Upper lobe of right lung (tissue), 1 donor: ENCODE results near the gene LPCAT1. TPM values are rescaled to one million over a fixed set of nuclear protein-coding genes. Genes with fewer than 3 reads are reported as not detected.

Source experiments
- ATAC-seq: fragments of 200-7000 bp; cut with Tn5 transposase; one replicate; pipeline ENCODE4 v1.9.1; 2020; ENCODE audit warnings: mild to moderate bottlenecking, moderate library complexity
- DNase-seq: peaks from one replicate; pipeline ENCODE4 v3.0.0-alpha.2; 2020
- H3K27ac ChIP-seq: fragments of 200-600 bp; one replicate; pipeline ENCODE4 v1.8.0; 2022
- H3K27me3 ChIP-seq: fragments of 200-600 bp; one replicate; pipeline ENCODE4 v1.8.0; 2022; ENCODE audit warnings: mild to moderate bottlenecking
- H3K36me3 ChIP-seq: fragments of 200-600 bp; one replicate; pipeline ENCODE4 v1.8.0; 2022
- H3K4me1 ChIP-seq: fragments of 200-600 bp; one replicate; pipeline ENCODE4 v1.8.0; 2022
- H3K4me3 ChIP-seq: fragments of 200-600 bp; one replicate; pipeline ENCODE4 v1.8.0; 2022; ENCODE audit warnings: mild to moderate bottlenecking
- H3K9me3 ChIP-seq: fragments of 200-600 bp; one replicate; pipeline ENCODE4 v1.8.0; 2022
- intact Hi-C: fragments of 100-400 bp; cut with DNase I; formaldehyde crosslinking; loops from one replicate; pipeline ENCODE4 v1.11.0; 2022
- total RNA-seq: library from RNA; stranded (reverse); fragmentation: NEBNext Ultra II Directional; extraction: Animal tissue kit (Norgen Biotek cat#: 25700); gene quantifications from one replicate; pipeline ENCODE4 v1.2.1, GENCODE V29; 2021
- TF ChIP-seq, protein P1 (sequence below): fragments of 200-600 bp; IDR thresholded peaks from one replicate; pipeline ENCODE4 v1.8.0; 2022; ENCODE audit warnings: antibody characterized with exemption
- donor health status: DM: no; HTN: yes; CAD: no; lungs with severe emphysema.

Gene LPCAT1
- total RNA-seq, 1 donor from 2014 or later, result 690 TPM

DNA sequence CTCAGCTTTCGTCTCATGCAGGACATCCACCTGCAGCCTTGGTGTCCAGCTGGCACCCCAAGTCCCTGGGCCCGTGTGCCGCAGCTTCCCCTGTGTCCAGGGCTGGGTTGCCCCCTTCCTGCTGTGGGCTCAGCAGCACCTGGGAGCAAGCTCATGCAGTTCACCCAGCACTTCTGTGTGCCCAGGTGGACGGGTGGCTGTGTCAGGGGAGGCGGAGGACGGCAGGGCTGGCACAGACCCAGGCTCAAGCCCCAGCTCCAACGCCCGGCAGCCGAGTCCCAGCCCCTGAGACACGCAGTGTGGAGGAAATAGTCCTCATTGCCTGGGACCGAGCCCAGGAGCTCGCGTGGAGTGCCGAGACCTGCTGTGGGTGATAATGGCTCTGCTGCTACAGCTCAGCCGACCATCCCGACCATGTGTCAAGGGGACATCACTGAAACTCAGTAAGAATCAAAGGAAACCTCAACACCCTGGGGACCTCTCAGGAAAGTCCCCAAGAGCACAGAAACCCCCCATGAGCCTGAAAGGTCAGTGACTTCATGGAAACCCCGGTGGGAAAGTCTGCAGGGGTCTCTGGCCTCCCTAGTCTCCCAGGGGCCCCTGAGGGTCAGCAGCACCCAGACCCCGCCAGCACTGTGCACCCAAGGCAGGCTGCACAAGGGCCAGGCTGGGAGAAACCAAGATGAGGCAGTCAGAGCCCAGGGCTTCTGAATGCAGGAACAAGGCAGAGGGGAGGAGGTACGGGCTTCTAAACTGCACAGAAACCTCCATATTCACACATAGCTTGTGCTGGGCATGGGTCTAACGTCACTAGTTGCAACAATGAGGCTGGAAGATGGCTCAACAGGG, 38.8 kb downstream of the LPCAT1 start:
- Histone ChIP-seq H3K36me3 (peaks cover 64% of the 10 kb centered on the region), H3K4me3 (no peak overlapping the region), H3K9me3 (no peaks in the 10 kb centered on the region), H3K27me3 (no peaks in the 10 kb centered on the region), H3K27ac (no peak overlapping the region), H3K4me1 (peaks cover 3% of the 10 kb centered on the region)
- intact Hi-C loops, result loop anchor here (10.0 kb wide), 1 partner anchor 130 kb away; no protein-coding TSS in a partner anchor
- TF ChIP-seq, protein P1, sequence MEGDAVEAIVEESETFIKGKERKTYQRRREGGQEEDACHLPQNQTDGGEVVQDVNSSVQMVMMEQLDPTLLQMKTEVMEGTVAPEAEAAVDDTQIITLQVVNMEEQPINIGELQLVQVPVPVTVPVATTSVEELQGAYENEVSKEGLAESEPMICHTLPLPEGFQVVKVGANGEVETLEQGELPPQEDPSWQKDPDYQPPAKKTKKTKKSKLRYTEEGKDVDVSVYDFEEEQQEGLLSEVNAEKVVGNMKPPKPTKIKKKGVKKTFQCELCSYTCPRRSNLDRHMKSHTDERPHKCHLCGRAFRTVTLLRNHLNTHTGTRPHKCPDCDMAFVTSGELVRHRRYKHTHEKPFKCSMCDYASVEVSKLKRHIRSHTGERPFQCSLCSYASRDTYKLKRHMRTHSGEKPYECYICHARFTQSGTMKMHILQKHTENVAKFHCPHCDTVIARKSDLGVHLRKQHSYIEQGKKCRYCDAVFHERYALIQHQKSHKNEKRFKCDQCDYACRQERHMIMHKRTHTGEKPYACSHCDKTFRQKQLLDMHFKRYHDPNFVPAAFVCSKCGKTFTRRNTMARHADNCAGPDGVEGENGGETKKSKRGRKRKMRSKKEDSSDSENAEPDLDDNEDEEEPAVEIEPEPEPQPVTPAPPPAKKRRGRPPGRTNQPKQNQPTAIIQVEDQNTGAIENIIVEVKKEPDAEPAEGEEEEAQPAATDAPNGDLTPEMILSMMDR, result no peak
- no peak for ATAC-seq
- no peak for DNase-seq

DNA sequence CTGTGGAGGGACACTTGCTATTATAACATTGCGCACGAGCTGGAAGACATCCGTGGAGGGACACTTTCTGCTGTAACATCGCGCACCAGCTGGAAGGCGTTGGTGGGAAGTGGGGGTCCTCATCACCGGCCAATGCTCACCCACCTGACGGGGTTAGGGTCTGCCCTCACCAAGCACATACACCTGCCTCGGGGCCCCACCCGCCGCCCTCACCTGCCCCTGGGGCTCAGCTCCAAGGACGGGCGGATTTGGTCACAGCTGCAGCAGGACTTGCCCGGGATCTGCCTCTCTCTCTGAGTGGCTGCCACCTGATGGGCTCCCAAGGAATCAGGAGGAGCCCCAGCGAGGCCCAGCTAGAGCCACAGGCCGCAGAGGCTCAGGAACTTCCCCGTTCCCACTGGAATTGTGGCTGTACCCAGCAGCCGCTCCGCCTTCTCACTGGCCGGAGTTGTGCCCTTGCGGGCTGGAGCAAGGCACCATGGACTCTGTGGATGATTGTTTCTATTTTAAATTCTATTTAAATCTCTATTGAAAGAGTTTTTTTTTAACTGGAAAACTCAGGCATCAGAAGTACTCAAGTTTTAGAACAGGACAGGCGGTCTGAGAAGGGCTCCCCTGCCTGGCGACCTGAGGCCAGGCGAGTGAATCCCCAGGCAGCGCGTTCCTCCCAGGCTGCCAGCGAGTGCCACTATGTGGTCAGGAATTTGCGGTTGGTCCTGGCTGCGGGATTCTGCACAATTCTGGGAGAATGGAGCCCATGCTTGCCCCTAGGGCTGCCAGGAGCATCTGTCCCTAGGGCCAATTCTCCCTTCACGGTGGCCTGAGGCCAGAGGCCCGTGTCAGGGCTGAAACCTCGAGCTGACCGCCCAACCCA, 39.7 kb downstream of the LPCAT1 start:
- Histone ChIP-seq H3K27me3 (no peaks in the 10 kb centered on the region), H3K4me3 (no peak overlapping the region), H3K9me3 (no peaks in the 10 kb centered on the region), H3K27ac (no peak overlapping the region), H3K36me3 (peaks cover 60% of the 10 kb centered on the region), H3K4me1 (peaks cover 7% of the 10 kb centered on the region)
- TF ChIP-seq, protein P1, result no peak
- ATAC-seq (no peak), DNase-seq (no peak)
- intact Hi-C loops, result loop anchor here (10.0 kb wide), 1 partner anchor 131 kb away; no protein-coding TSS in a partner anchor

DNA sequence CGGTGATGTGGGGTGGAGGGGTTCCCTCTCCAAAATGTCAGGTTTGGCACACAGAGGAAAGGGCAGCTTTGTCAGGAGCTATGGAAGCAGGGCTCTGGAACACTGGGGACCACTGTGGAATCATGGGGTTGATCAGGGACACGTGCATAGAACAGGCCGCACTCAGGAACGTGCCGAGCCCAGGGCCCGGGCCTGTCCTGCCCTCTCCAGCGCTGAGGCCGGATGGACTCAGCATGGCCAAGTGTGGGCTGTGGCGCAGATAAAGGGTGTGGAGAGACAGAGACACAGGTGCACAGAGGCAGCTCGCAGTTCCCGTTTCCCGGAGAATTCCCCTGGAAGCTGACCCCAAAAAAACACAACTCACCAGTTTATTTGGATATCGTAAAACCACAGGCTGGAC, 40.7 kb downstream of the LPCAT1 start:
- intact Hi-C loops, result loop anchor here (10.0 kb wide), 1 partner anchor 132 kb away; no protein-coding TSS in a partner anchor
- Histone ChIP-seq H3K4me1 (peaks cover 4% of the 10 kb centered on the region), H3K9me3 (no peaks in the 10 kb centered on the region), H3K27me3 (no peaks in the 10 kb centered on the region), H3K36me3 (peaks cover 60% of the 10 kb centered on the region), H3K4me3 (no peak overlapping the region), H3K27ac (no peak overlapping the region)
- ATAC-seq (no peak), DNase-seq (no peak)
- TF ChIP-seq, protein P1, result no peak

DNA sequence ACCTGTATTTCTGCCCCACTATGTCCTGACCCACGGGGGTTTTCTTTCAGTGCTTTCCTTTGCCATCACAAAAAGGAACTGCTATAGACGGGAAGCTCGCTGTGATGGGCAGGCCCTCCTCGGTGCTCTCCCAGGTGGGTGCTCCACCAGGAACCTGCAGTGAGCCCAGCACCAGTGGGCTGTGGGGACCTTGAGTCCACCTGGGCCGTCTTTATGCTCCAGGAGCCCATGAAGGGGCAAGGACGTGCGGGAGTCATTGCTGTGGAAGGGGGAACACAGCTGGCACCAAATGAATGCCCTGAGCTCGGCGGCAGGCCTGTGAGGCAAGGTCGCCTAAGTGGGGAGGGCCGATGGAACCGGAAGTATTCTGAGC, 41.8 kb downstream of the LPCAT1 start:
- Histone ChIP-seq H3K9me3 (no peaks in the 10 kb centered on the region), H3K36me3 (peaks cover 56% of the 10 kb centered on the region), H3K27me3 (no peaks in the 10 kb centered on the region), H3K4me1 (peaks cover 4% of the 10 kb centered on the region), H3K27ac (no peak overlapping the region), H3K4me3 (no peak overlapping the region)
- ATAC-seq (no peak), DNase-seq (no peak)
- TF ChIP-seq, protein P1, result no peak
- intact Hi-C loops, result loop anchor here (10.0 kb wide), 1 partner anchor 133 kb away; no protein-coding TSS in a partner anchor

DNA sequence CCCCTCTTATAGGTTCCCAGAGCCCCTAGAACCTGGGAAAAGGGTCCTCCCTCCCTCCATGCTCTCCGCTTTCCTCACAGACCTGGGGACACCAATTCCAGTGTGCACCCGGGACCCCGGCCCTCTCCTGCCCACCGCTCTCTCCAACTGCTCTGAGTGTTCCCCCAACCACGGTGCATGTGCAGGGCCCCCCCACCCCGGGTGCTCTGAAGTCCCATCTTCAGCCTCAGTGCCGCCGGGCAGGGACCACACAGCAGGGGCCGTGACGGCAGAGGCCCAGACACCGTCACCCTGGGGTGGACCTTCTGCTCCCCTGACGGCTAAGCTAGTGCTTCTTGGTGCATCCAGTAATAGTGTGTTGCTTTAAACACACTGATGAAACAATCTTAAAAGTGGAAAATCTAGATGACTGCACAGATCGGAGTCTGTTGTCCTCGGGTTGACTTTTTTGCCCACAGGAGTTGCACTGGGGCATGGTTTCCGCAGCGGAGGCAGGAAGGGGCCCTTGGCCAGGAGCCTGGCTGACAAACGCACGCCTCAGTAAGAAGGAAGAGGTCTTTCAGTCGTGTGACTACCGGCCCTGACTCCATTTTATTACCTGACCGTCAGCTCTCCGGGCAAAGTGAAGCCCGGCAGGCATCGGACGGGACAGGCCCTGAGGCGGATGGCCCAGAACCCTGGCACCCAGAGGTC, 42.3 kb downstream of the LPCAT1 start:
- no peaks in the 10 kb centered on the region for H3K27me3 ChIP-seq
- no peaks in the 10 kb centered on the region for H3K9me3 ChIP-seq
- peaks cover 56% of the 10 kb centered on the region for H3K36me3 ChIP-seq
- intact Hi-C loops, result loop anchor here (10.0 kb wide), 1 partner anchor 133 kb away; no protein-coding TSS in a partner anchor
- TF ChIP-seq, protein P1, result no peak
- H3K4me3 ChIP-seq, result no peak overlapping the region
- ATAC-seq, result no peak
- peaks cover 4% of the 10 kb centered on the region for H3K4me1 ChIP-seq
- no peak overlapping the region for H3K27ac ChIP-seq
- DNase-seq, result no peak
